HG03039 (cell line): Measurements from ENCODE around the gene PPARG.
"Not testable (repeated sequence)": the region's sequence is repeated elsewhere in the genome, so short reads cannot be mapped to it uniquely, and the experiment has no call there.

Source experiments
- ATAC-seq: cut with Tn5 transposase; IDR thresholded peaks from one replicate; pipeline ENCODE4 v1.9.1; 2021; ENCODE audit warnings: mild to moderate bottlenecking, moderate library complexity; ENCODE audit not compliant: unreplicated experiment

Gene PPARG

GRCh38 chr3:12440927-12441714 is 152.3 kb downstream of the PPARG start:
- ATAC-seq = no peak

GRCh38 chr3:12442654-12443501 is 154.0 kb downstream of the PPARG start:
- no peak for ATAC-seq

GRCh38 chr3:12443781-12444522 is 155.1 kb downstream of the PPARG start:
- no peak for ATAC-seq

DNA sequence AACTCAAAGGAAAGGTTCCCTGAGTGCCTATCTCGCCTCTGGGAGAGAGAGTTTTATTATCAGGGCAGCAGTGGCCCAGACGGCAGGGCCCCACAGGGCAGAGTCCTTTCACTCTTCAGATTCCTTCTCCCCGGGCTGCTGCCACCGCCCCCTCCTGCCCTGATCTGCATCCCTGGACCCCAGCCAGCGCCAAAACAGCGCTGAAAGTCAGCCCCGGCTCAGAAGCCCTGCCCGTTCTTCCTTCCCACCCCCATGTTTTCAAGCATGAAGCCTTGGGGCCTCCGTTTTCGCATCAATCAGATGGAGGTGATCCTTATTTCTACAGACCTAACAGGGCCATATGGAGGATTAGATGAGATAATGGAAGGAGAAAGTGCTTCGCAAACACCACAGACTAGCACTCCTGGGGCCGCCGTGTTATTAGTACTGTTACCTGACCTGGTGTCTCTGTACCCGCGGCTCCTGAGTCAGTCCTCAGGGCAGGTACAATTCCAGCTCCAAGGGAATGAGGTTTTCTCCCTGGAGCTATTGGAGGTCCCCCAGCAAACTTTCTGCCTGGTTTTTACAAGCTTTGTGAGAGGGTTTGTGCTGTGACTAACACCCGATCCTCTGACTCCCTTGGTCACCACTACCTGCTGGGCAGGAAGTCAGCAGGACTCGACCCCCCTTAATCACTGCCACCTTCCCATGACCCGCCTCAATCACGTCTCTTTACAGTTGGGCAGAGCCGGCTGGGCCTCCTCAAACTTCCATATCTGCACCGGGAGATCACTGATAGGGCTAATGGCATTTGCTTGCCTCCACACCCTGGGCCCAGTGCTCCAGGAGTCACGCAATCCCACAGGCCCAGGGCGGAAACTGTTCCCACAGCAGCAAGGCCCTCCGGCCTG is 156.0 kb downstream of the PPARG start:
- no peak for ATAC-seq

GRCh38 chr3:12445523-12446240 is 156.8 kb downstream of the PPARG start:
- ATAC-seq = no peak

DNA sequence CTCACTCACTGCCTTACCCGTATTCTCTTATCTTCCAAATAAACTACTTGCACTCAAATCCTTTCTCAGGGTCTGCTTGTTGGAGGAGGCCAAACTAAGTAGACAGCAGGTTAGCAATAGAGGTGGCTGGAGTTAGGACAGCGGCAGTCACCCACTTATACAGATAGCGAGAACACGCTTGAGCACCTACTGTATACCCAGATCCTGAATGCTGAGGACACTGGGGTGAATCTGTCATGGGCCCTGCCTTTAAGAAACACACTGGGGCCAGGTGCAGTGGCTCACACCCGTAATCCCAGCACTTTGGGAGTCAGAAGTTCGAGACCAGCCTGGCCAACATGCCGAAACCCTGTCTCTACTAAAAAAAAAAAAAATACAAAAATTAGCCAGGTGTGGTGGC is 157.4 kb downstream of the PPARG start:
- no peak for ATAC-seq

DNA sequence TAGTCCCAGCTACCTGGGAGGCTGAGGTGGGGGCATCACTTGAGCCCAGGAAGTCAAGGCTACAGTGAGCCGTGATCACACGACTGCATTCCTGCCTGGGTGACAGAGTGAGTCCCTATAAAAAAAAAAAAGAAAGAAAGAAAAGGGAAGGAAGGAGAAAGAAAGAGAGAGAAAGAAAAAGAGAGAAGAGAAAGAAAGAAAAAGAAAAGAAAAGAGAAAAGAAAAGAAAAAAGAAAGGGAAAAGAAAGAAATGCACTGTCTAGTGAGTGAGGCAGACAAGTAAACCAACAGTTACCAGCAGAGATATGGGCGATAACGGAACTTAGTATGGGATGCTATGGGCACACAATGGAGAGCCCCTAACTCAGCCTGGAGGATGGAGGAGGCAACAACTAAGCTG is 158.2 kb downstream of the PPARG start:
- no peak for ATAC-seq

GRCh38 chr3:12448404-12449202 is 159.7 kb downstream of the PPARG start:
- ATAC-seq = not testable (repeated sequence)

GRCh38 chr3:12449889-12450682 is 161.2 kb downstream of the PPARG start:
- no peak for ATAC-seq

DNA sequence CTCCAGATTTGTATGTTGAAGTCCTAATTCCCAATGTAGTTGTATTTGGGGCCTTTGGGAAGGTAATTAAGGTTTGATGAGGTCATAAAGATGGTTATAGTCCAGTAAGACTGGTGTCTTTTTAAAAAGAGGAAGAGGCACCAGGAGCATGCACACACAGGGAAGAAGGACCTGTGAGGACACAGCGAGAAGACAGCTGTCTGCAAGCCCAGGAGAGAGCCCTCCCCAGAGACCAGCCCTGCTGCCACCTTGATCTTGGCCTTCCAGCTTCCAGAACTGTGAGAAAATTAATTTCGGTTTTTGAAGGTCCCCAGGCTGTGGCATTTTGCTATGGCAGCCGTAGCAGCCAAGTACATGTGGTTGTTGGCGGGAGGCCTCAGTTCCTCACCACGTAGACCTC is 162.6 kb downstream of the PPARG start:
- ATAC-seq = no peak

- no peak for ATAC-seq
Measured at GRCh38 chr3:12451960-12452359, 163.1 kb downstream of the PPARG start.

- no peak for ATAC-seq
Measured at GRCh38 chr3:12452361-12453330, 163.8 kb downstream of the PPARG start.

DNA sequence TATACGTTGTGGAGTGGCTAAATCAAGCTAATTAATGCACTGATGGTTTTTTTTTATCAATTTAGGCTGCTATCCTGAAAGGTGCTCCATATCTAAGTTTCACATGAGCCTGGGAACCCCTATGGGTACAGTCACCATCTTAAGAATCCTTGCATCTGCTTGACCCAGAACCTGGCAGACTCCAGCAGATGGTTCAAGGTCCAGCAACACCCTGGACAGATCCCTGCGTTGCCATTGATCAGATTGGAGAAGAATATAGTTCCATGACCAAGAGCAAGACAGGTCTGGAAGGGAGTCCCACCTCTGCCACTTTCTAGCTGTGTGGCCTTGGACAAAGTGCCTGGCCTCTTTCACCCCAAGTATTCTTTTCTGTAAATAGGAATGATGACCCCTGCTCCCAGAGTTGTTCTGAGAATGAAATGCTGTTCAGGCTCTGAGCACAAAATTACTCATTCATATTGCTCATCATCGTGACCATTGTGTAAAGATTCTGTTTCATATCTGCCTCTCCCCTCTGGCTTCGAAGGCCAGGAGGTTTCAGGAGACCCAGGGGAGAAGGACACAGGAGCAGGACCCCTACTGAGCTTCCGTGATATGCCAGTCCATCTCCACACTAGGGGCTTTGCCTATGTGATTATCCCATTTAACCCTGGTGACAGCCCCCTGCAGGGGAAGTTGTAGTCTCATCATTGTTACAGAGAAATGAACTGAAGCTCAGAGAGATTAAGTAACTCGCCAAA is 165.4 kb downstream of the PPARG start:
- no peak for ATAC-seq

DNA sequence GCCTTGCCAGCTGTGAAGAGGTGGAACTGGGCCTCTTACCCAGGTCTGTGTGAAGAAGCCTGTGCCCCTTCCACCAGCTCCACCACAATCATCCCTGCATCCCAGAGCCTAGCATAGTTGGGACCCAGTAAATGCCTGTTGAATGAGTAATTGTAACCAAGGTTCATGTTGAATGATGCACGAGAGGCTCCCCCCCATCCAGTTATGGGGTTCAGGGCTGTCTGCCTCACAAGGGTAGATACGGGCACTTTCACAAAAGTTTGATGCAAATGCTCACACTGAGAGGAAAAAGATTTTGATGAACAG is 165.9 kb downstream of the PPARG start:
- ATAC-seq = no peak

DNA sequence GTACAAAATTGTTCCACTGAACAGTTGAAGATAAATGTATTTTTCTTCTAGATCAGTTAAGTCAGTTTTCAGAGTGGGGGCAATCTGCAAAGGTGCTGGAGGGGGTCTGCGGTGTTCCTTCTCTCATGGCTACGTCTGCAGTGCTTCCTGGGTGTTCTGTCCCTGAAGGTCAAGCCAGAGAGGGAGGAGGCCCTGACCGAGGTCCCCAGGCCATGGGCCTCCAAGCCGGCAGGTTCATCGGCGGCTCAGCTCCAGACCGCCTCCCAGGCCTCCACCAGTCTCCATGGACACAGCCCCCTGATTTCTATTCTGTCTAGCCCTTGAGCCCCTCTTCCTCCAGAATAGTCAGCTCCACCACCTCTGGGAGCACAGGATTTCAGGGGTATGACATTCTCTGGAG is 166.9 kb downstream of the PPARG start:
- no peak for ATAC-seq

GRCh38 chr3:12456441-12456840 is 167.6 kb downstream of the PPARG start:
- no peak for ATAC-seq

DNA sequence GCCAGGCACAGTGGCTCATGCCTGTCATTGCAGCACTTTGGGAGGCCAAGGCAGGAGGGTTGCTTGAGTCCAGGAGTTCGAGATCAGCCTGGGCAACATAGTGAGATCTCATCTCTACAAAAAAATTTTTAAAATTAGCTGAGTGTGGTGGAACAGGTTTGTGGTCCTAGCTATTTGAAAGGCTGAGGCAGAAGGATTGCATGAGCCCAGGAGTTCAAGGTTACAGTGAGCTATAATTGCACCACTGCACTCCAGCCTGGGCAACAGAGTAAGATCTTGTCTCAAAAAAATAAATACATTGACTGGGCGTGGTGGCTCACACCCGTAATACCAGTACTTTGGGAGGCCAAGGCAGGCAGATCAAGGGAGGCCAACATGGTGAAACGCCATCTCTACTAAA is 168.5 kb downstream of the PPARG start:
- not testable (repeated sequence) for ATAC-seq
